ENCODE results near the gene PRPF19. TPM values are rescaled to one million over a fixed set of nuclear protein-coding genes. Genes with fewer than 3 reads are reported as not detected.
A peak's percentile ranks its signal among the peaks of the same experiment; 100 is the strongest.

The PRPF19 gene
- total and polyA plus RNA-seq, 2 of the 8 experiments (the other 6 are each of a cell fraction or from before 2014, with no cell fraction given): 107 to 141 TPM

DNA sequence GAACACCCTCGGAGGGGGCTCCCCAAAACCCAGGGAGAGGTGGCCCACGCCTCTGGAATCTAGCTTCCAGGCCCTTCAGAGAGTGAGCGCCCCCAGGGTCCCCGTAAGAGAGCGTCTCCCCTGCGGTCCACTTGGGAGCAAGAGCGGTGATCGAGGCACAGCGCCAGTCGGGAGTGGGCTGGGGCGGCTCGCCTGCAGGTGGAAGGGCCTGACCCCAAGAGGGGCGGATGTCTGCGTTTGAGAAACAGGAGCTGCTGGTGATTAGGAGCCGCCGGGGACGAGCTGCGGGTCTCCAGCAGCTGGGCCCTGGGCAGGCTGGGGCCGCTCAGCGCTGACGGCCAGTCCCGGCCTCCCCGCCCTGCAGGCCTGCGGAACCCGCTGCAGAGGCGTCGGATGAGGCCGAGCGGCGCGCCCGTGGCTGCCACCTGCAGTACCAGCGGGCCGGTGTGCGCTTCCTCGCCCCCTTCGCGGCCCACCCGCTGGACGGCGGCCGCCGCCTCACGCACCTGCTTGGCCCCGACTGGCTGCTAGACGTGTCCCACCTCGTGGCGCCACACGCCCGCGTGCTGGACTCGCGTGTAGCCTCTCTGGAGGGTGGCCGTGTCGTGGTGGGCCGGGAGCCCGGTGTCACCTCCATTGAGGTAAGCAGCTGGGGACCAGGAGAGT lies 27.9 kb upstream of the PRPF19 start:
- Histone ChIP-seq H4K8ac (ENCODE audit: extremely low read depth, insufficient read depth, low read length) (0 out of 2 replicates have a peak overlapping the region, but pooled peaks have one; percentile 18), H3K27ac (ENCODE audit: low read depth, low read length) (no peak overlapping the region), H2AK5ac (ENCODE audit: low read depth, low read length) (no peak overlapping the region), H4K20me1 (replicated peaks in 1 of 2; ENCODE audit: control insufficient read depth in 1 of 2, insufficient read depth in 2 of 2, low read length in 2 of 2) (peaks cover 3 to 7% of the 10 kb centered on the region in 2 experiments), H3K4ac (replicated peaks; ENCODE audit: insufficient read length, low read depth, low read length) (no peak overlapping the region), H2BK20ac (ENCODE audit: low read length) (no peak overlapping the region), H3K14ac (ENCODE audit: insufficient read length) (no peak overlapping the region), H3K79me2 (ENCODE audit: control insufficient read depth in 1 of 2, insufficient read depth in 2 of 2, low read length in 2 of 2) (no peaks in the 10 kb centered on the region), H3K36me3 (ENCODE audit: control insufficient read depth in 2 of 4, insufficient read depth in 4 of 4, low read length in 3 of 4) (peaks cover 7 to 47% (median 24%) of the 10 kb centered on the region in 4 experiments; a peak in 7 of 8 replicates), H3K23me2 (ENCODE audit: low read depth, low read length) (no peaks in the 10 kb centered on the region), H2BK5ac (ENCODE audit: low read depth, low read length) (no peak overlapping the region), H3K56ac (replicated peaks; ENCODE audit: insufficient read length, low read depth, low read length) (no peak overlapping the region), H3K18ac (ENCODE audit: extremely low read depth, low read length) (no peak overlapping the region), H2AFZ (ENCODE audit: low read length) (no peak overlapping the region), H4K91ac (replicated peaks; ENCODE audit: insufficient read length, low read length) (no peak overlapping the region), H3K27me3 (replicated peaks in 1 of 4; ENCODE audit: control insufficient read depth in 3 of 4, extremely low read depth in 1 of 4, insufficient read depth in 3 of 4, low read length in 3 of 4) (no peaks in the 10 kb centered on the region), H2BK12ac (ENCODE audit: low read depth, low read length) (no peak overlapping the region), H3K4me1 (replicated peaks in 1 of 4; ENCODE audit: control insufficient read depth in 3 of 4, insufficient read depth in 4 of 4, low read length in 3 of 4) (peaks cover 0 to 3% (median 1%) of the 10 kb centered on the region in 4 experiments; a peak in 4 of 7 replicates), H3K79me1 (ENCODE audit: low read depth, low read length) (no peaks in the 10 kb centered on the region), H2BK15ac (ENCODE audit: low read length) (no peak overlapping the region), H3K23ac (ENCODE audit: insufficient read length) (no peak overlapping the region), H3K9ac (replicated peaks in 1 of 4; ENCODE audit: extremely low read depth in 1 of 4, low read depth in 3 of 4, low read length in 3 of 4) (no peak overlapping the region), H3K4me2 (ENCODE audit: insufficient read depth in 1 of 2, low read depth in 2 of 2, low read length in 2 of 2) (no peak overlapping the region), H2BK120ac (replicated peaks; ENCODE audit: low read depth, low read length) (no peak overlapping the region), H3K9me3 (ENCODE audit: insufficient read depth in 2 of 2, low read depth in 1 of 2, low read length in 1 of 2) (no peaks in the 10 kb centered on the region), H3K4me3 (ENCODE audit: extremely low read depth in 1 of 4, insufficient read depth in 2 of 4, low read depth in 3 of 4, low read length in 4 of 4) (no peak overlapping the region), H4K5ac (ENCODE audit: insufficient read length, low read depth, low read length) (no peak overlapping the region)
- FAIRE-seq (no peak), DNase-seq (ENCODE audit: low read depth in 1 of 2, low spot score in 2 of 2) (no peak)
- 92% methylated on average over 41 of the region's 57 CpGs; no CpG with 5 or more reads in 1 of the 2 experiments for WGBS, 2 experiments (ENCODE audit: extremely low coverage in 1 of 2, insufficient coverage in 1 of 2, insufficient read length in 1 of 2, insufficient replicate concordance in 2 of 2, low coverage in 1 of 2, low lambda C conversion rate in 2 of 2, missing lambda C conversion rate in 1 of 2)
- ChIA-PET POLR2A (ENCODE audit: partially characterized antibody) (interaction anchor here (0.9 to 2.1 kb wide), 5 partner anchors 10 to 29 kb away, joined by 3 to 5 read pairs (median 4); no protein-coding TSS in a partner anchor), CTCF (ENCODE audit: partially characterized antibody) (interaction anchor here (0.9 to 3.4 kb wide), 8 partner anchors 8 to 209 kb away, joined by 3 to 20 read pairs (median 4); no protein-coding TSS in a partner anchor)
- TF ChIP-seq TCF12 (IDR thresholded peaks at IDR 0.05; ENCODE audit: low read depth, low read length) (no peak), JUN (IDR thresholded peaks at IDR 0.05; ENCODE audit: low read depth, low read length) (no peak), SP2 (IDR thresholded peaks at IDR 0.05; ENCODE audit: low read length) (no peak), CEBPB (IDR thresholded peaks at IDR 0.05; ENCODE audit: low read depth, low read length) (no peak)
- TF ChIP-seq, protein P1, sequence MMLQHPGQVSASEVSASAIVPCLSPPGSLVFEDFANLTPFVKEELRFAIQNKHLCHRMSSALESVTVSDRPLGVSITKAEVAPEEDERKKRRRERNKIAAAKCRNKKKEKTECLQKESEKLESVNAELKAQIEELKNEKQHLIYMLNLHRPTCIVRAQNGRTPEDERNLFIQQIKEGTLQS (IDR thresholded peaks at IDR 0.05; ENCODE audit: insufficient read depth, low read depth, low read length): no peak
